Activated effector memory CD4-positive, alpha-beta T cell treated with Interleukin-2 at 50 U/mL for 16 hours (primary cell): ENCODE results near the gene AFG3L2.
"Not testable (repeated sequence)": the region's sequence is repeated elsewhere in the genome, so short reads cannot be mapped to it uniquely, and the experiment has no call there.

Experiments
- DNase-seq: peaks from one replicate; pipeline ENCODE4 v3.0.0-alpha.2; 2020

AFG3L2 gene

GRCh38 chr18:12394428-12394827 is 17.4 kb upstream of the AFG3L2 start:
- DNase-seq, result no peak

DNA sequence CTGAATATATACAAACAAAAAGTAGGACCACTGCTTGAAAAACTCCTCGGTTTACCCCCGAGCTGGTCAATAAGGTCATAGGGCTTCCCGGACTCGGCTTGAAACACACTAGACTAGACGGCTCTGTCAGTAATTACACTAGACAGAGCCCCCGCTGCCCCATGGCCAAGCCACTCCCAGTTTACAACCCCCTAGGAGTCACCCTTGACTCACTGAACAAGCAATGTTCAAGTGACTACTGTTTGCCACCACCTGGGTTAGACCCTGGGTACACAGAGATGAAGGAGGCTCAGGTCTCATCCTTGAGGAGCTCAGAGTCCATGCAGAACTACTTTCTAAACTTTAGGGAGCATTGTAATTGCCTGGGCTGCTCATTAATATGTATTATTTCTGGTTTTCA is 17.0 kb upstream of the AFG3L2 start:
- no peak for DNase-seq

- DNase-seq, result no peak
Observed at GRCh38 chr18:12393510-12393909, 16.5 kb upstream of the AFG3L2 start.

- no peak for DNase-seq
Observed at GRCh38 chr18:12391487-12392165, 14.6 kb upstream of the AFG3L2 start.

GRCh38 chr18:12388442-12388841 is 11.4 kb upstream of the AFG3L2 start:
- DNase-seq, result no peak

DNA sequence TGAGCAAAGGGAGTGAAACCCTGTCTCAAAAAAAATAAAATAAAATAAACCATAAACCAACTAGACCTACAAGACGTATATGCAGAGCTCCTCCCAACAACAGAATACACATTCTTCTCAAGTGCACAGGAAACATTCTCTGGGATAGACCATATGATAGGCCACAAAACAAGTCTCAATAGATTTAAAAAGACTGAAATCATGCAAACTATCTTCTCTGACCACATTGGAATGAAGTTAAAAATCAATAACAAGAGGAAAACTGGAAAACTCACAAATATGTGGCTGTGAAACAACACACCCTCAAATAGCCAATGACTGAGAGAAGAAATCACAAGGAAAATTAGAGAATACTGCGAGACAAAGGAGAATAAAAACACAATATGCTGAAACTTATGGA is 7.2 kb upstream of the AFG3L2 start:
- DNase-seq, result no peak

- DNase-seq, result not testable (repeated sequence)
Observed at GRCh38 chr18:12383759-12384158, 6.7 kb upstream of the AFG3L2 start.

GRCh38 chr18:12382221-12382814 is 5.3 kb upstream of the AFG3L2 start:
- DNase-seq, result not testable (repeated sequence)

DNA sequence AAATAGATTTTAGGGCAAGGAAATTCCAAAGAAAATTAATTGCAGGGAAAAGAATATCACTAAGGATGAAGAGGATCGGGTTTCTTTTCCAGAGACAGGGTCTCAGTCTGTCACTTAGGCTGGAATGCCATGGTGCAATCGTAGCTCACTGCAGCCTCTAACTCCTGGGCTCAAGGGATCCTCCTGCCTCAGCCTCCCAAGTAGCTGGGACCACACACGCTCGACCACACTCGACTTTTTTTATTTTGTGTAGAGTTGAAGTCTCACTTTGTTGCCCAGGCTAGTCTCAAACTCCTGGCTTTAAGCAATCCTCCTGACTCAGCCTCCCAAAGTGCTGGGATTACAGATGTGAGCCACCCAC is 1.2 kb upstream of the AFG3L2 start:
- DNase-seq, result not testable (repeated sequence)

DNA sequence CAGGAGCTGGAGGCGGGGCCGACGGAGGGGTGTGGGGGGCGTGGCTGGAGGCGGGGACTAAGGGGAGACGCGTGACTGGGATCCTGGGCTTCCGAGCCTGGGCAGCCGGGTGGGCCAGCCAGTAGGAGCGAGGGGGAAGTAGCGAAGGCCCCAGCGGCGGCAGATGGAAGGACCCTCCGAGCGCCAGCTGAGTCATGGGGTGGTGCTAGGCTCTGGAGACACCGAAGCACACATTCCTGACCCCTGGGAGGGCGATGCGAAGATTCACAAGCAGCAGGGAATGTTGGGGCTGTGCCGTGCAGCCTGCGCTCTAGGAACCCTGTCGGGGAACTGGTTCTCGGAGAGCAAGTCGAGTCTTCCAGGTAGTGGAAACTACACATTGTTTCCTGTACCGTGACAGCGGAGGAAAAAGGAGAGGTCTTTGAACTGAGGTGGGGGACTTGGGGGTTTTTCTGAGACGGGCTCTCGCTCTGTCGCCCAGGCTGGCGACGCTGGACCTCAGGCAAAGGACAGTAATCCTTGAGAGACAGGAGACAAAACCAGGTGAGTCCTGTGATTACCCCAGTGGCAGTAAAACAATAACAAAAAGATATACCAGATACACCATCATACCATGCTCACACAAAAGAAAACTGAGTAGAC is 650 bp upstream of the AFG3L2 start:
- no peak for DNase-seq

DNA sequence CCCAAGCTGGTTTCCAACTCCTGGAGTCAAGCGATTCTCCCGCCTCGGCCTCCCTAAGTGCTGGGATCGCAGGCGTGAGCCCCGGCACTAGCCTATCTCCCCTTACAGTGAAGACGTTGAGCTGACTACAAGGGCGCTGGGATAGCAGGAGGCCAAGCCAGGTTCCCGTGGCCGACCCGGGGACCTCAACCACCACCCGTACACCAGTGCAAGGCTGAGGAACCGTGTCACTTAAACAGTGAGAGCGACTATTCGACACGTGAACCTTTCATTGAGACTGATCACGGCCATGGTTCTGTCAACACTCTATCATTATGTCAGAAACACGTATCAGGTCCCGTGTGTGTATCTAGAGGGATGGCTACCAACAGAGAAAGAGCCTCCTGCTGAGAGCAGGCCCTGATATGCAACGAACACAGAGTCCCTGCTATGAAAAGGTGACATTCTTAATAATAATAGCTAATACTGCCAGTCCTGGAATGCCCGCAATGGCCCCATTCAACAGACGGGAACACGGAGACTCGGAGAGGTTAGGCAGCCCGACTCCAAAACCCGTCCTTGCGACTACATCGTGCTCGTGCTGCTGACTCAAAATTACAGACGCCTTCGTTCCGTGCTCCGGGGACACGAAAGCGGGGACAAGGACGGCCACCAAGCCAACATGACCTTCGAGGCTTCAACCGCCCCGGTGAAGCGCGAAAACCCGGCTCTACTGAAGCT is 833 bp downstream of the AFG3L2 start:
- no peak for DNase-seq

GRCh38 chr18:12374401-12374800 is 2.6 kb downstream of the AFG3L2 start:
- no peak for DNase-seq

DNA sequence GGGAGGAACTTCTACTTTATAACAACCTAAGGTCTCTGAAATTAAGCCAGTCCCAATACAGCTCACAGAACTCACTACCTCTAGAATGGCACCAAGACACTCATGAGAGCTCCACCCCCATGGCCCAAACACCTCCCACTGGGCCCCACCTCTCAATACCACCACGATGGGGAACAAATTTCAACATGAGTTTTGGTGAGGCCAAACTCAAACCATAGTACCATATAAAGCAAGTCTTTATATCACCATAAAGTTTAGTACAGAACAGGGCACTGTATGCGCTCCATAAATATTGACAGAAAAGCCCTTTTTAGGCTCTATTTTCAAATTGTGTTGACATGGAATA is 3.3 kb downstream of the AFG3L2 start:
- no peak for DNase-seq

DNA sequence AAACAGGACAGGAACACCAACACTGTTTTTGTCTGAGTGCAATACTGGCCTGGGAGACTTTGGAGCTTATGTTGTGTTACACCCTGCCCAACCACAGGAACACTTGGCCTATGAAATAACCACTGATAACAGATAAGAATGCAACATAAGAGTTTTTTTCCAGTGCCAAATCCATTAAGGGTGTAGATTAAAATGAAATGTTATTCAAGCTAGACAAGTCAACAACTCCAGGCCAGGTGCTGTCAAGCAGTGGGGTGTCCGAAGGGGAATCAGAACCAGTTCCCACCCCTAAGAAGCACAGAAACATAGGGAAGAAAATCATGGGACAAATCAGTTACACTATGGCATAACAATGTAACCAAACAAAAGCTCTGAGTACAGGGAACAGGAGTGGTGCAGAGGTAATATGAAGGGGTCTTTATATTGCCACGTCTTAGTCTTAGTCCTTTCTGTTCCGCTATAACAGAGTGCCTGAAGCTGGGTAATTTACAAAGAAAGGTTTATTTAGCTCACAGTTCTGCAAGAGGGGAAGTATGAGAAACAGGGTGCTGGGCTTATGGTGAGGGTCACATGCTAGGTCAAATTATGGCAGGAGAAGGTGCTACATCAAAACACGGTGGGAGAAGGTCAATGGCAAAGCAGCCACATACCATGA is 3.8 kb downstream of the AFG3L2 start:
- no peak for DNase-seq

DNA sequence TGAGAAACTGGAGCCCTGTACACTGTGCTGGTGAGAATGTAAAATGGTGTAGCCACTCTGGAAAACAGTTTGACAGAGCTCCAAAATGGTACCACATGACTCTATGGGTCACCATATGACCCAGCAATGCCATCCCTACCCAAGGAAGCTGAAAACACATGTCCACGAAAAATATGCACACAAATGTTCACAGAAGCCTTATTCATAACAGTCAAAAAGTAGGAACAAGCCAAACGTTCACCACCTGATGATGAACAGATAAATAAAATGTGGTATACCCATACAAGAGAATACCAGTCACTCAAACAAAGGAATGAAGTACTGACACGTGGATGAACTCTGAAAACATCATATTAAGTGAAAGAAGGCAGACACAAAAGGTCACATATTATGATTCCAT is 4.6 kb downstream of the AFG3L2 start:
- no peak for DNase-seq

GRCh38 chr18:12371590-12371989 is 5.4 kb downstream of the AFG3L2 start:
- DNase-seq, result no peak

DNA sequence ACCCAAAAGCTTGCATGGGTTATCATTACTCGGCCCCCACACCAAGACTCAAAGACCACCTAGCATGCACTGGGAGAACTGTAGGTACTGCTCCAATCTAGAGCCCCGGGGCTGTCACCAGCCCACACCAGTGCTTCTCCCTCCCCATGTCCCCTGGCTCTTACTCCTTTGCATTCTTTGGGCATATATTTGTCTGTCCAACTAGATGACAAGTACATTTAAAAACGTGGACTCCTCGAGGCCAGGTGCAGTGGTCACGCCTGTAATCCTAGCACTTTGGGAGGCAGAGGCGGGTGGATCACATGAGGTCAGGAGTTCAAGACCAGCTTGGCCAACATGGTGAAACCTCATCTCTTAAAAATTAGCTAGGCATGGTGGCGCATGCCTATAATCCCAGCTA is 7.8 kb downstream of the AFG3L2 start:
- DNase-seq, result no peak

- no peak for DNase-seq
Observed at GRCh38 chr18:12366784-12367183, 10.2 kb downstream of the AFG3L2 start.

- no peak for DNase-seq
Observed at GRCh38 chr18:12366379-12366778, 10.6 kb downstream of the AFG3L2 start.

DNA sequence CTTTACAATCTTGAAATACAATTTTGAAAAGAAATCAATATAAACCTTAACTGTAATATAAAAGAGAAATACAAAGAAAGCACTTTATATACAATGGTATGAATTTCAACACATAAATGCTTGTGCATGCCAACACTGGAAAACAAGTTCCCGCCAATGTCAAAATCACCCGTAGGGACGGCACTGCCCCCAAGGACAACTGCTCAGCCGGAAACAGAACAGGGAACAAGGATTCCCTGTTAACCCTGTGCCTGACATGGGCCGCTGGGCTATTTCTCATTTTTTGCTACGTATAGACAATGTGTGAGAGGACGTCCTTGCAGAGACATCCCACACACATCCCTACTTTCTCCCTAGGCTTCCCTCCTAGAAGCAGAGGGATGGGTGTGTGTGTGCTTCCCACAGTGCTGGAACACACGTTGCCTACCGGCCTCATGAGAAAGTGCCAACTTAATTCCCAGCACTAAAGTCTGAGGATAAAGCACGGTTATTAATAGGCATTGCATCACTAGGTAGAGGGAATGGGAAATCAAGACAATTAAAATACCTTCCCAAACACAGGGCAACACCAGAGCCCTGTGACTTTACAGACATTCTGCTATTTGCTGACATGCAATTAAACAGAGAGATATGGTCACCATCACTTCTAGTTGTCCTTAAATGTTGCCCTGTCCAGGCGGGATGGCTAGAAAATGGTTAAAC is 14.4 kb downstream of the AFG3L2 start:
- DNase-seq, result no peak

DNA sequence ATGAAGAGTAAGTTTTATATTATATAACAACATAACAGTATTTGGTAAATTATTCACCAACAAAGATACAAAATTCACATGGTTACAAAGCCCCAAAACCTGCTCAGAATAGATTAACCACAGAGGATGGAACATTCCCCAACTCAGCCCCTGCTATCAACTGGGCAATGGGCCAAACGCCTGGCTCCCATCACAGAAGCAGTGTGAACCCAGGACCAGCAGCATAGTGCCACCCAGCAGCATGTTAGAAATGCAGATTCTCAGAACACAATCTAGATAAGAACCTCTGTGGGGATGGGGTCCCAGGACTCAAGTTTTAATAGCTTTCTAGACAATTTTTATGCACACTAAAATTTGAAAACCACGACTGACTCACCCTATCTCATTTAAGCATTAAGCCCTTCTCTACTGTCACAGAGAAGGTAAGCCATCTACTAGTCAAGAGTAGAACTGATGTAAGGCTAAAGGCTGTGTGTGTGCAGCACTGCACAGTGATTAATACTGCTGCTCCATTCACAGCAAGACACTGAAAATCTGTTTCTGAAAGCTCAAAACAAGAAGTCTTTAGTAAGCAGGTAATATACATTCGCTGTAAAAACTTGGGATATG is 15.2 kb downstream of the AFG3L2 start:
- no peak for DNase-seq

DNA sequence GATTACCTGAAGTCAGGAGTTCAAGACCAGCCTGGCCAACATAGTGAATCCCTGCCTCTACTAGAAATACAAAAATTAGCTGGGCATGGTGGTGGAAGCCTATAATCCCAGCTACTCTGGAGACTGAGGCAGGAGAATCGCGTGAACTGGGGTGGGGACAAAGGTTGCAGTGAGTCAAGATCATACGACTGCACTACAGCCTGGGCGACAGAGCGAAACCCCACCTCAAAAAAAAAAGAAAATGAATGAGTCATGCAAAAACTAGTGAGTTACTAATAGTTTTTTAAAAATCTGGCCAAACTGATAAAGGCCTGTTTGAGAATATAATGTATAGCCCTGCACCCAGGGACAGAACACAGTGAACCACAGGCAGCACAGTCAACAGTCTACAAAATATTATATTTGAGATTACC is 17.5 kb downstream of the AFG3L2 start:
- DNase-seq, result no peak
